NCI-H748 (cell line): ENCODE data around the gene CAMKMT.

Source experiments
- DNase-seq: peaks from one replicate; lab custom pipeline; 2025; ENCODE audit not compliant: unreplicated experiment; lab: John Stamatoyannopoulos, UW

Gene CAMKMT

GRCh38 chr2:44442019-44442418, 80.3 kb downstream of the CAMKMT start:
- no peak for DNase-seq

- DNase-seq: no peak
Measured at GRCh38 chr2:44443517-44443916, 81.8 kb downstream of the CAMKMT start.

DNA sequence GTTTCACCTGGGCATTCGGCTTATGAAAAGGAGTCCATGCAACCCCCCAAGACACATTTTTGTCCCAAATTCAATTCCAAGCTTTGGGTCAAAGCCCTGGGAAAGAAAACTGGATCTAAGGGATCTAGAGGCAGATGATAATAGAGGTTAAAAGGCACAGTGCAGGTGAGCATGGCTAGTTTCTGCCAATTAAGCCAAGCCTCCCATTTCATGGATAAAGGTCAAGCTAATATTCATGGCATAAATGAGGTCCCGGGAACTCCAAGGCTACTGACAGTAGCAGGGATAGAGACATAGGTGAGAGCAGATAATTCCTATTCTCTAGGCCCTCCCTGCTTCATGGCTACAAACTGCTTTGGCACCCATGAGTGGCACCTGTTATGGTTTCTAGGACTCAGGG, 83.1 kb downstream of the CAMKMT start:
- no peak for DNase-seq

DNA sequence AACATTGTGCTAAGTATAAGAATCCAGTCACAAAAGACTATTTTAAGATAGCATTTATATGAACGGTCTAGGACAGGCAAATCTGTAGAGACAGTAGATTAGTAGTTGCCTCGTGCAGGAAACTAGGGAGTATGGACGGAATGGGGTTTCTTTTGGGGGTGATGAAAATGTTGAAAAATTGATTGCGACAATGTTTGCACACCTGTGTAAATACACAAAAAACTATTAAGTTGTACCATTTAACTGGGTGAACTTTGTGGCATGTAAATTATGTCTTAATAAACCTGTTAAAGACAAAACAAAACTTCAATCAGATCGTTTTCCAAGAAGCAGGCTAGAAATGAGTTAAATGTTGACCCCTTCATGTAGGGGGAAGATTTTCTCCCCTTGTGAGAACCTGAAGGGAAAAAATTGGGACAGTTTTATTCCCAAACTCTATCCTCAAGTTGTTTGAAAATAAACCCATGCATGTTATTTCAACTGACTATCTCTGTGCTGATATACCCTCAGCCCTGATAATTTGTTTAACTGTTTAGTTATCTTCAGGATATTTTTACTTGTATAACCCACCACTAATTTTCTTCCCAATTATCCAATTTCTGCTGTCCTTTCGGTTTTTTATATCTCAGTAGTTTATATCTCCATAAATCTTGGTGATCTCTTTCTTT, 87.2 kb downstream of the CAMKMT start:
- DNase-seq: peak; percentile 10

GRCh38 chr2:44450082-44450481, 88.3 kb downstream of the CAMKMT start:
- DNase-seq: no peak

GRCh38 chr2:44450806-44451205, 89.1 kb downstream of the CAMKMT start:
- DNase-seq: no peak

- no peak for DNase-seq
Measured at GRCh38 chr2:44452069-44452583, 90.4 kb downstream of the CAMKMT start.

DNA sequence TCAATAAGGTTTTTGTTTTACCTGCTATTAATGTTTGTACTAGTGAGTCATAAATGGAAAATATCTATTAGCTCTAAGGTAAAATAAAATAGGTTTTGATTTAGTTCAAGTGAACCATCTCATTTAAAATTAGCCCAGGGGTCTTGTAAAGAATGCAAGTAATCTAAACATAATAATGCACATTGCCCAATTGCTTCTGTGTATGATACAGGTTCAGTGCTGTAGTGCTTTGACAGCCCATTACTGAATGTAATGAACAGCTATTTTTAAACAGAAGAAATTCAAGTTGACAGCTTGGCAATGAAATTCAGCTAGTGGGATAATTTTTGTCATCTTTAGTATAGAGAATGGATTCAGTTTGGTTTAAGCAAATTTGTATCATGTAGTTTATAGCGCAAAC, 91.5 kb downstream of the CAMKMT start:
- no peak for DNase-seq

DNA sequence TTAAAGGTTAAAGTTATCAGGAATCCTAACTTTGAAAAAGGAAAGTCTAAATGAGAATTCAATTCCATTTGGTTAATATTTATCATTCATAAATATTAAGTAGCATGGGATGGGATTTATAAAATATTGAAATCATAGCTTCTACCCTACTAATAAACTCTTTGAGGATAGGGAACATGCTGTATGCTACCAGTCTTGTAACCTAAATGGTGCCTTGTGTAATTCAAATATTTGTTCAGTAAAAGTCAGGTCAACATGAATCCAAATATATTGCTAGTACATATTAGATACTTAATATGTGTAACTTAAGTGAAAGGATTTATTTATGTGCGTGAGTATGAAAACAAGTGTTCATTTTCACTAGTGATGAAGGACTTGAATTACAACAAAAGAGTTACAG, 94.1 kb downstream of the CAMKMT start:
- DNase-seq: no peak

GRCh38 chr2:44456946-44457345, 95.2 kb downstream of the CAMKMT start:
- DNase-seq: no peak

DNA sequence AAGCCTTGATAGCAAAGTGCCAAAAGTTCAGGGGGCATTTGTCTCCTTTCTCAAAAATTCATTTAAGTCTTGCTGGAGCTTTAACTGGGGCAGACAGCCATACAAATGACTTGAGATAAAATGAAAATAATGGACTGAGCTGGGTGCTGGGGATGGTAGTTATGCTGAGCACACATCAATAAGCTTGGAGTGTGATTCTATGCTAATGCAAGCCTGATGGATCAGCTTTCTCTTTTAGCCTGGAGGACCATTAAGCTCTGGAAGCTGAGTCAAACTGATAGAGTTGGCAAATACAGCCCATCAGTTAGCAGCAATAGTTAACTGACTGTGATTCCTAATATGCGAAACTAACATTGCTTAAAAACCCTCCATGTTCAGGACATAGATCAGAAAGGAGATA, 98.0 kb downstream of the CAMKMT start:
- DNase-seq: no peak

GRCh38 chr2:44462934-44463849, 101.4 kb downstream of the CAMKMT start:
- no peak for DNase-seq

DNA sequence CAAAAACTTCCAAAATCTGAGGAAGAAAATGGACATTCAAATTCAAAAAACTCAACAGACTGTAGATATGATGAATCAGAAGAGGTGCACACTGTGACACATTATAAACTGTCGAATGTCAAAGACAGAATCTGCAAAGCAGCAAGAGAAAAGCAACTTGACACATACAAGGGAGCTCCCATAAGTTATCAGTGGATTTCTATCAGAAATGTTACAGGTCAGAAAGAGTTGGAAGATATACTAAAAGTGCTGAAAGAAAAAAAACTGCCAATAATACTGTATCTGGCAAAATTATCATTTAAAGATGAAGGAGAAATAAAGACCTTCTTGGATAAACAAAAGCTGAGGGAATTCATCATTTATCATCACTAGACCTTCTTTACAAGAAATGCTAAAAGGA, 102.7 kb downstream of the CAMKMT start:
- DNase-seq: no peak

GRCh38 chr2:44470151-44470550, 108.4 kb downstream of the CAMKMT start:
- no peak for DNase-seq

DNA sequence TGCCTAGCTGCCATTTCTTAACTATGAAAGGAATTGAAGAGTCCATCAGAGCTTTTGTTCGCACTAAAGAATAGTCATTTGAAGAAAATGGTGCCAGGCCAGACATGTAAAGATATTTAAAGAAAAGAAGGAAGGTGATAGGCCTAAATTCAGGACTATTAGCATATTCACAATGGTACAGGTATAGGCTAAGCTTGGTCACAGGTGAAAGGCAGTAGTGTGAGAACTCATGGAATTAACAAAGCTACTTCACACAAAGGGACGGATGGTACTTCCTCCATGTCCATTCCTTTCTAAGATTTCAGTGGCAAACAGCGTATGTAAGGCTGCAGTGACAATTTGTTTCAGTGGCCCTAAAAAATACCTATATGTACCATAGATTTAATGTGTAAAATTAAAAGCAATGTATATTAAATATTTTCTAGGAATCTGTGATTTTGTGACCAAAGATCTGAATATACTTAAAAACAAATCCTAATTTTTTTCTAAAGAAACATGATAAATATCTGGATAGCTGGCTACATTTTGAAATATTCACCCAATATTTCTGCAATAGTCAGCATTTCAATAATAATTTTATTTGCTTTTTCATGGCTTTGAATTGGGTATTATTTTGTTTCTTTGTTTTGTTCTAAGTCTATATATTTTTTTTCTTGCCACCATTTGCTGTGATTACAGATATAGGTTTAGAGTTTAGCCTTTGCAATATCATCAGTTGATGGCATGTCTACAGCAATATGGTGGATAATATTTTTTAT, 116.1 kb downstream of the CAMKMT start:
- DNase-seq: no peak

DNA sequence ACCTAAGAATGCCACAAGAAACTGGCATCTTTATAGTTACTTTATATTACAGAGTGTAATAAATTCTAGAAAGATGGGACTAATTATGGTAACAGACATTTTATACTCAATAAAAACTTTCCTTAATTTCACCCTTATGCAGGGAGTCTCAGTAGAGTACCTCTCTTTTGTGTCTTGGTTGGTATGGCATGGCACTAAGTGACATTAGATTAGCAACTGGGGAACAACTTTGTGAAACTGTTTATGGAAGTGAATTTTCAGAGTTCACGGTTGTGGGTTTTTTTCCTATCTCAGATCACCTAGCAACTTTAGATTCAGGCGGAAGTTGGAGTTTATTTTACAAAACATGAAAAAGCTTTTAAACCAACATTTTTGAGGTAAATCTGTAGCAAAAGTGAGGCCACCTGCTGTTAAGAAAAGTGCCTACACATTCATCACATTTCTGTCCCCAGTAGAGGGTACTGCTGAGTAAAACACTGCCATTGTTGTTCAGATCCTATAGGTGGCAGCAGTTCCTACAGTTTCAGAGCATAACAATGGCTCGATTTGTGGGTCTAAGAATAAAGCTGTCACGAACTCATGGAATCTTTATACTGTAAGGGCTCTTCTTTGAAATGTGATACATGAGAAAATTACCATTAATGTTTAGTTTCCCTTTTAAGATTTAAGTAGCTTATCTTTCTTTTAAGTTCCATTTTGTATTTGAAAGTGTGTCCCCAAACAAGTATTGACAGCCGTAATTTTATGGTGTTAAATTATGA, 117.6 kb downstream of the CAMKMT start:
- DNase-seq: peak; percentile 81

GRCh38 chr2:44480068-44480467, 118.3 kb downstream of the CAMKMT start:
- DNase-seq: no peak

DNA sequence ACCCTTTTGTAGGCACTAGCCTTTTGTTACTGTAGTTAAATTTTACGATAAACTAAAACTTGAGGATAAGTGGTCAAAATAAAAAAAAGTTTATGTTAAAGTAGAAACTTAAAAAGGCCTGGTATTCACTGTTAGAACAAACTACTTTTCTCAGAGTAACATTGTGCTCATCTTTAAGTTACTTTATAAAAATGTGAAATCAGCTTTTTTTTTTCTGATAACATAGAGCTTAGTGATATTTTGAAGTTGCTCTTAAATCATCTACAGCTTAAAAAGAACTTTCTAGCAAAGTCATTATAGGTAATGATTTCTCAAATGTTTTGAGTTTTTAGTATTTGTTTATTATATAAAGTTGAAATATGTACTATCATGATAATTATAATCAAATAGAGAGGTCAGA, 125.3 kb downstream of the CAMKMT start:
- DNase-seq: no peak

GRCh38 chr2:44490726-44491125, 129.0 kb downstream of the CAMKMT start:
- DNase-seq: no peak

DNA sequence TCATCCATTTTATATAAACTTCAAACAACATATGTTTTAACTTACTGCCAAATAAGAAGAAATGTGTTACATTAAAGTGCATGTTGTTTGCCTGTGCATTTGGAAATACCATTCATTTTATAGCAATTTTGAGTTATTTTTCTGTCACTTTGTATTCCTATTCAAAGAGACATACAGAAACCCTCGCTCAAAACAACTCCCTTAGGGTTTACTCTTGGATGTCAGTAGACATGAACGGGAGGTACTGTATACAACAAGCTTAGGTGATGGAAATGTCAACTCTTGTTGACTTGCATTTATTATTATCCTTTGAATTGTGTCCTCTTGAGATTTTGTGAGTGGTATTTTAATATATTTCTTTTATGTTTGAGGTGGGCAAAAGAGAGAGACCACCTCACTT, 132.3 kb downstream of the CAMKMT start:
- DNase-seq: no peak

DNA sequence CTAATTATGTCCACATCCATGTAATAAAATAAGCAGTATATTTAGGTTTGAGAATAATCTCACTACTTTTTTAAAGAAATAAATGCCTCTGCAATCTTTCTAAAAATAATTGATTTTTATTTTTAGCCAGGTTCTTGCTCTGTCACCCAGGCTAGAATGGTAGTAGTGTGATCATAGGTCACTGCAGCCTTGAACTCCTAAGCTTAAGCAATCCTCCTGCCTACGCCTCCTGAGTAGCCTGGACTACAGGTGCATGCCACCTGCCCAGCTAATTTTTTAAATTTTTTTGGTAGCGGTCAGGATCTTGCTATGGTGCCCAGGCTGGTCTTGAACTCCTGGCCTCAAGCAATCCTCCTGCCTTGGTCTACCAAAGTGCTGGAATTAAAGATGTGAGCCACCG, 133.3 kb downstream of the CAMKMT start:
- DNase-seq: no peak
